Heart left ventricle (tissue), 13 donors: ENCODE data around the gene CNTRL.

ENCODE experiments used
- POLR2A ChIP-seq, 2 donors: fragments of 450-650 bp; IDR thresholded peaks; one replicate each; pipeline ENCODE4 v1.6.1; 2017; ENCODE audit warnings: antibody characterized with exemption in 2 of 2, mild to moderate bottlenecking in 2 of 2, moderate library complexity in 2 of 2
- TF ChIP-seq, protein P1 (sequence below), 12 donors: fragments of 200-600 bp; sonication (generic) in 4 of 12; IDR thresholded peaks; one replicate each; pipeline versions ENCODE4 v1.5.0 to v1.8.0; 2018 to 2022; ENCODE audit warnings: antibody characterized with exemption in 12 of 12, mild to moderate bottlenecking in 5 of 12
- donor health status: ischemic (EF 13 %, LVEDD 7.1; RV severe dilation, severe dysfunction).
- donor health status: DM: no; HTN: yes; CAD: no.
- donor health status: DM: no; HTN: no; CAD: no.
- donor health status: ischemic (EF 25% LVEDD 6.9; RV normal size, moderate dysfunction).
- donor health status: ischemic (EF 25% LVEDD 5.7; RV mildly dilated, moderate dysfunction).
- donor health status: ischemic (EF 35%, LVEDD 5.7; RV mildly dilated, moderate dysfunction).
- donor health status: nonischemic (EF 11% LVEDD 7.7; RV severe dilation, severe dysfunction).
- donor health status: DM: yes; HTN: yes; CAD: no.
- donor health status: PGD.
- donor health status: ischemic (EF 29% LVEDD 5.4; RV normal size, mild dysfunction).
- donor health status: nonischemic (EF 23%, LVEDD 6.1; RV moderate dilation, normal function).

GRCh38 chr9:121198512-121199042 lies 123.8 kb downstream of the CNTRL start:
- TF ChIP-seq, protein P1, sequence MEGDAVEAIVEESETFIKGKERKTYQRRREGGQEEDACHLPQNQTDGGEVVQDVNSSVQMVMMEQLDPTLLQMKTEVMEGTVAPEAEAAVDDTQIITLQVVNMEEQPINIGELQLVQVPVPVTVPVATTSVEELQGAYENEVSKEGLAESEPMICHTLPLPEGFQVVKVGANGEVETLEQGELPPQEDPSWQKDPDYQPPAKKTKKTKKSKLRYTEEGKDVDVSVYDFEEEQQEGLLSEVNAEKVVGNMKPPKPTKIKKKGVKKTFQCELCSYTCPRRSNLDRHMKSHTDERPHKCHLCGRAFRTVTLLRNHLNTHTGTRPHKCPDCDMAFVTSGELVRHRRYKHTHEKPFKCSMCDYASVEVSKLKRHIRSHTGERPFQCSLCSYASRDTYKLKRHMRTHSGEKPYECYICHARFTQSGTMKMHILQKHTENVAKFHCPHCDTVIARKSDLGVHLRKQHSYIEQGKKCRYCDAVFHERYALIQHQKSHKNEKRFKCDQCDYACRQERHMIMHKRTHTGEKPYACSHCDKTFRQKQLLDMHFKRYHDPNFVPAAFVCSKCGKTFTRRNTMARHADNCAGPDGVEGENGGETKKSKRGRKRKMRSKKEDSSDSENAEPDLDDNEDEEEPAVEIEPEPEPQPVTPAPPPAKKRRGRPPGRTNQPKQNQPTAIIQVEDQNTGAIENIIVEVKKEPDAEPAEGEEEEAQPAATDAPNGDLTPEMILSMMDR (IDR thresholded peaks at IDR 0.05): no peak
- no peak for TF ChIP-seq POLR2A (IDR thresholded peaks at IDR 0.05)
